Aorta (tissue), 5 donors: Measurements from ENCODE around the gene STRN4. TPM values are rescaled to one million over a fixed set of nuclear protein-coding genes. Genes with fewer than 3 reads are reported as not detected.
A peak's percentile ranks its signal among the peaks of the same experiment; 100 is the strongest.

Experiments used
- ATAC-seq: fragments of 200-7000 bp; cut with Tn5 transposase; one replicate; pipeline ENCODE4 v1.9.1; 2022; ENCODE audit warnings: moderate library complexity; ENCODE audit not compliant: low FRiP score
- DNase-seq, 2 donors: peaks; one replicate each; pipeline ENCODE4 v3.0.0-alpha.2; 2020
- H3K27ac ChIP-seq, 2 donors: one replicate each; pipeline ENCODE4 v1.5.1; 2013; ENCODE audit warnings: low read length in 2 of 2, mild to moderate bottlenecking in 2 of 2, moderate library complexity in 2 of 2, control low read depth in 1 of 2, inconsistent platforms in 1 of 2, low read depth in 1 of 2
- H3K27me3 ChIP-seq, 2 donors: one replicate each; pipeline ENCODE4 v1.6.1; 2013; ENCODE audit warnings: control low read depth in 1 of 2, low read length in 1 of 2, mild to moderate bottlenecking in 1 of 2, moderate library complexity in 1 of 2; ENCODE audit not compliant: insufficient read depth in 2 of 2, control insufficient read depth in 1 of 2
- H3K36me3 ChIP-seq, 2 donors: one replicate each; pipeline ENCODE4 v1.6.1; 2013; ENCODE audit warnings: control low read depth in 1 of 2, low read length in 1 of 2, mild to moderate bottlenecking in 1 of 2; ENCODE audit not compliant: insufficient read depth in 2 of 2, control insufficient read depth in 1 of 2
- H3K4me1 ChIP-seq, 2 donors: one replicate each; pipeline ENCODE4 v1.6.1; 2013; ENCODE audit warnings: low read length in 2 of 2, control low read depth in 1 of 2, mild to moderate bottlenecking in 1 of 2, moderate library complexity in 1 of 2; ENCODE audit not compliant: insufficient read depth in 2 of 2, control insufficient read depth in 1 of 2
- H3K4me3 ChIP-seq, 2 donors: one replicate each; pipeline ENCODE4 v1.5.1; 2013; ENCODE audit warnings: low read length in 2 of 2, control low read depth in 1 of 2, mild to moderate bottlenecking in 1 of 2
- H3K9me3 ChIP-seq: one replicate; pipeline ENCODE4 v1.6.1; 2013; ENCODE audit warnings: mild to moderate bottlenecking, low read length; ENCODE audit not compliant: control insufficient read depth
- WGBS, 2 donors: extraction: QIAGEN DNeasy Blood & Tissue Kit; methylation state at CpG; one replicate each; pipeline ENCODE4 v1.1.7; 2013; 5-methylcytosine and 5-hydroxymethylcytosine counted together
- intact Hi-C, 2 donors: fragments of 100-400 bp; cut with DNase I; formaldehyde crosslinking; loops; one replicate each; pipeline versions ENCODE4 v1.14.2 to v1.15.0; 2022
- polyA plus RNA-seq, 2 donors: library from polyadenylated mRNA; stranded (reverse); fragments of 200-250 nt; gene quantifications; one replicate each; pipeline ENCODE4 v1.2.3, GENCODE V29; 2013
- total RNA-seq, 2 donors: library from RNA; stranded (reverse); fragmentation: NEBNext Ultra II Directional; extraction: Animal tissue kit (Norgen Biotek cat#: 25700); gene quantifications; one replicate each; pipeline ENCODE4 v1.2.1, GENCODE V29; 2021
- donor health status: healthy with polysubstance abuse.
- donor health status: Bipolar disorder and iron deficiency.
- donor health status: DM: no; HTN: no; CAD: no.
- donor health status: DM: no; HTN: no; CAD: no.
- donor health status: DM: yes; HTN: yes; CAD: no.

STRN4 gene
- total and polyA plus RNA-seq, 4 donors, result 26.8 to 69.8 (median 54.5) TPM

DNA sequence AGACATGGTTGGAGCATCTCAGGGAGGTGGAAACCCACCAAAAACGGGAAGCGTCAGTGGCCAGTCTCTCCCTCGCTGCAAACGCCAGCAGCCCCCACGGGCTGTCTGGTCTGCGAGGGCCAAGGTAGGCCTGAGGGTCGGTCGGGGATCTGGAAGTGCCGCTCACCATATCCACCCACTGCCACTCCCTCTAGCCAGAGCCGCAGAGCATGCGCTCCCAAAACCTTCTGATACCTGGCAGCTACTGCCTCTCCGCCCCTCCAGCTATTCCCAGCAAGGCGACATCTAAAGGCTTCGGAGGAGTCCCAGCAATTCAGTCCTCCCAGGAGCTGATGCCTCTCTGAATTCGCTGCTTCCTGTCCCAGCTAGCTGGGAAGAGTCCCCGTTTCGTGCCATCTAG, 4.8 kb downstream of the STRN4 start:
- Histone ChIP-seq H3K27ac (no peak overlapping the region), H3K27me3 (no peaks in the 10 kb centered on the region), H3K9me3 (no peaks in the 10 kb centered on the region), H3K36me3 (no peaks in the 10 kb centered on the region), H3K4me1 (no peaks in the 10 kb centered on the region), H3K4me3 (no peak overlapping the region)
- no peak for ATAC-seq
- 82 to 86% methylated on average over 17 of the region's 17 CpGs for WGBS, 2 donors
- no peak for DNase-seq
- intact Hi-C loops, result no loop called here

DNA sequence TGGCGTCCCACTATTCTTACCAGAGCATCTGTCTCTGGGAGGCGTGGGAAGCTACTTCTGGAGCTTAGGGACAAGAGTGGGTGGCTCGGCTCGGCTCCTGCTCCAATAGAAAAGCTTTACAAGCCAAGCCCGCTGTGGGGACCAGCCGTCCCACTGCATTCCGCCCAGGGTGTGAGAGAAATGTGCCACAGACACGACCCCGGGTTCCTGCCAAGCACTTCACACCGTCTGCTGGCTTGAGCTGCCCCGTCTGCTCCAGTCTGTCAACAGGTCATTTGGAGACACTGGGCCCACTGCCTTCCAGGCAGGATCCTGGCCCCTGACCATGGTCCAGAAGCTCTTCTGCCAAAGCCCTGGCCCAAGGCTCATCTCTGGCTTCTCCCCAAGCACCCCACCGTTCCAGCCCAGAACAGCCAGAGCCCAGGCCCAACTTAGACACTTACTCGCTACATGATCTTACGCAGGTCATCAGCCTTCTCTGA, 6.9 kb downstream of the STRN4 start:
- H3K4me3 ChIP-seq, result no peak overlapping the region
- ATAC-seq (peak; percentile 61), DNase-seq (peak; percentile 60 to 81)
- H3K36me3 ChIP-seq, result no peaks in the 10 kb centered on the region
- 6 to 11% methylated on average over 14 of the region's 14 CpGs for WGBS, 2 donors
- H3K27ac ChIP-seq, result peak overlapping the region in 1 of 2 donors; percentile 45
- no peaks in the 10 kb centered on the region for H3K9me3 ChIP-seq
- no peaks in the 10 kb centered on the region for H3K27me3 ChIP-seq
- intact Hi-C loops, result no loop called here
- no peaks in the 10 kb centered on the region for H3K4me1 ChIP-seq

DNA sequence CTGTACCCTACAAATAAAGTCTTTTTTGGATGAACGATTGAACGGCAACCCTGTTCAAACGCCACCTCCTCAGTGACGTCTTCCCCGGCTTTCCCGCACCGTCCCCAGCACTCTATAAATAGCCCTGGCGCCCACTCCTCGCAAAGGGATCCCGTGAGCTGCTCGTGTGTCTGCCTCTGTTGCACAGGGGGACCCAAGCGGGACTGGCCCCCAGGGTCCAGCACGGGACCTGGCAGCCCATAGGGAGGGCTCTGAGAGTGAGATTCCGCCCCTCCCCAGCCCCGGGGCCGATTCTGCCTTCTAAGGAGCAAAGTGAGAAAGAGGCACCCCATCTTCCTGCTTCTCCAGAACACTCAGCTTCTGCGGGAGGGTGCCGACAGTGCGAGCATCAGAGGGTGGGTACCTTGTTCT, 8.5 kb downstream of the STRN4 start:
- no peak for ATAC-seq
- DNase-seq, result peak in 1 of 2 donors; percentile 71
- Histone ChIP-seq H3K4me3 (no peak overlapping the region), H3K36me3 (peaks cover 0 to under 1% of the 10 kb centered on the region in 2 donors), H3K9me3 (no peaks in the 10 kb centered on the region), H3K27ac (no peak overlapping the region), H3K27me3 (no peaks in the 10 kb centered on the region), H3K4me1 (no peaks in the 10 kb centered on the region)
- 36 to 55% methylated on average over 19 of the region's 19 CpGs for WGBS, 2 donors
- intact Hi-C loops, result no loop called here

DNA sequence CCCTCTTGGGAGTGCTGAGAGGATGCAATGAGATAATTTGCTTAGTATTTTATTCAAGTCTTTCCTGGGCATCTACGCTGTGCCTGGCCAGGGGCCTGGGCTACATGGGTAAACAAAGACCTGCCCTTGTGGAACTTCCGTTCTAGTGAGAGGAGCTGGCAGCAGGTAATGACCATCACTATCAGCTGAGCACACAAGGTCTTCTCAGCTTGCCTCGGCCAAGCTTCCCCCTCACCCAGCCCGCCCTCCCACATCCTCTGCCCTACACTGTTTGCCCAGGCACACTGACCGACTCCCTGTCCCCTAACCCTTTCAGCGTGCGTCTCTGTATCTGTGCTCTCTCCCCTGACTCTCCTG, 9.0 kb downstream of the STRN4 start:
- H3K27ac ChIP-seq, result no peak overlapping the region
- peaks cover 0 to 3% of the 10 kb centered on the region in 2 donors for H3K36me3 ChIP-seq
- no peaks in the 10 kb centered on the region for H3K9me3 ChIP-seq
- ATAC-seq, result no peak
- DNase-seq, result no peak
- H3K27me3 ChIP-seq, result no peaks in the 10 kb centered on the region
- H3K4me1 ChIP-seq, result no peaks in the 10 kb centered on the region
- 68 to 76% methylated on average over 7 of the region's 7 CpGs for WGBS, 2 donors
- intact Hi-C loops, result no loop called here
- H3K4me3 ChIP-seq, result no peak overlapping the region

DNA sequence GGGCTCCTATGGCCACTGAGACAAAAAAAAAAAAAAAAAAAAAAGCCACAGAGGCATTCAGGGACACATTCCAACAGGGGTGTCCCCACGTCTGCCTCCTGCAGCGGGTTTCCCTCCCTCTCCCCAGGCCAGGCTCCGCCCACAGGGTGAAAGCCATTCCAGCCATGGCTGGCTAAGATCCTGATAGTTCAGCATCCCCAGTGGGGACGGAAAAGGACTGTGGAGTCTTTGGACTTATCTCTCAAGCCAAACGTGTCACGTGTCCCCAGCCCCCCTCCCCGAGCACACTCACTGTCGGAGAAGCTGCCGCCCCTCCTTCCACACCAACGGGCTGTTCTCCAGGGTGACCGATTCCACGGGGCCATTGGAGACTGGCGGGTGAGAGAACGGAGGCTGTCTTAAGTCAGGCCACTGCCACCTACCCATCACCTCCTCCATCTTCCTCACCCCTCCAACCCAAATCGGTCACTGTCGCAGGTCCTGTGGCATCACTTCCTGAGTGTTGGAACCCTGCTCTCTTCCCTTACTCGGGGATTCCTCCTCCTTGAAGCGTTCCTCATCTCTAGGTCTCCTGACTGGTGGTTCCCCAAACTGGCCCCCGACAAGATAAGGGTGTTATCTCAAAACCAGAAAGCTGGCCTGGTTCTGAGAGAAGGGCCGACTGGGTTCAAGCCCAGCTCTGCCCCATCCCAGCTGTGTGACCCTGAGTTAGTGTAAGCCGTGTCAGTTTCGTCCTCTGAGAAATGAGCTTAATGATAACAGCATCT, 9.5 kb downstream of the STRN4 start:
- DNase-seq, result peak; percentile 62 to 82

DNA sequence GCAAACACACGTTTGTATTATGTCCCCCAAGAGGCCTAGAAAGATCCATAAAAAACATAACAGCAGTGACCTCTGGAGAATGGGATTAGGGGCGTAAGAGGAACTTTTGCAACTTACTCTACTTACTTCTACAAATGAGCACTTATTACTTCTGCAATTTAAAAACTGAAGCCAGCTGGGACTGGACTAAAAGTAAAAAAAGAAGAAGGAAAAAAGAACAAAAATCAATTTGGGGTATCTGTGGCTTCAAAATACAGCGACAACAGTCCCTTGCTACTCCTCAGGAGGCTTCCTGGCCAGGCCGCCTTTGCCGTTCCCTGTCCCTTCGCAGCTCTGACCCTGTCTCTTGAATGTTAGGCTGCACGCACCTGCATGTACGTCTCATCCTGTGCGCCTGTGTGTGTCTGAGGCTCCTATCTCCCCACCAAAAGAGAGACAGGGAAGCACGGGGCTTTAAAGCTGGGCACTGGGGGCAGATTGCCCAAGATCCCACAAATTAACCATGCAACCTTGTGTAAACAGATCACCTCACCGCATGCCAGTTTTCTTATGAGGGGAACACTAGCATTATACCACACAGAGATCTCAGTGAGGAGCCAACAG, 12.5 kb downstream of the STRN4 start:
- WGBS, 2 donors, result 82 to 84% methylated on average over 11 of the region's 11 CpGs
- Histone ChIP-seq H3K27ac (no peak overlapping the region), H3K27me3 (no peaks in the 10 kb centered on the region), H3K4me1 (no peaks in the 10 kb centered on the region), H3K4me3 (no peak overlapping the region), H3K9me3 (no peaks in the 10 kb centered on the region), H3K36me3 (peaks cover 0 to 10% of the 10 kb centered on the region in 2 donors)
- intact Hi-C loops, result no loop called here
- DNase-seq, result no peak
- ATAC-seq, result no peak

More for the DNA sequence above, 9.5 kb downstream of the STRN4 start:
- Histone ChIP-seq H3K4me3 (no peak overlapping the region), H3K27ac (no peak overlapping the region), H3K27me3 (no peaks in the 10 kb centered on the region), H3K9me3 (no peaks in the 10 kb centered on the region), H3K36me3 (peaks cover 0 to 3% of the 10 kb centered on the region in 2 donors), H3K4me1 (no peaks in the 10 kb centered on the region)
- peak; percentile 69 for ATAC-seq
- 46 to 51% methylated on average over 19 to 22 of the region's 22 CpGs for WGBS, 2 donors
- intact Hi-C loops, result no loop called here

DNA sequence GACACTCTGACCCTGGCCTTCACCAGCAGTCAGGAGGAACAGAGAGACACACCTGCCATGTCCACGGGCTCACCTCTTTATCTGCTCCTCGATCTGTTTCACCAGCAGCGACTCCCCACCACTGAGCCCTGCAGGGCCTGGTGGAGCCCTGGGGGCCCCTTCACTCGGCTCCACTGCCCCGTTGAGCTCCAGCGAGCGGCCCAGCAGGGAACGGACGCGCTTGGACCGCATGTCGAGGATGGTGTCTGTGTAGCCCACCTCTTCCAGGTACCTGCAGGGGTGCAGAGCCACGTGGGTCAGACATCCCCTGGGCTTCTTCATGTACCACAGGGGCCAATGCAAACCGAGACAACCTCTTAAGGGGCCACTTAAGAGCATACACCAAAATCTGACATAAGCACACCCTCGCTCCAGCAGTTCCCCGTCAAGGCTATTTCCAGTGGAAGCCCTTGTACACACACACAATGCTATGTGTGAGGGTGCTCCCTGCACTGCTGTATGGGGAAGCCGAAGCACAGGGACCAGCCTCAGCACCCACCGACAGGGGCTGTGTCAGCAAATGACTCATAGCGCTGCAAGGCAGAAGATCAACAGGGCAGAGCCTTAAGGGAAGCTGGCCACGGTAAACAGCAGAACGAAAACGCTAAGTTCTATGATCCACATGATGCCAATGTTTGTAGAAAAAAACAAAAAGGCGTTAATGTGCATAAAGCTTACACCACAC, 13.1 kb downstream of the STRN4 start:
- no peak overlapping the region for H3K27ac ChIP-seq
- intact Hi-C loops, result no loop called here
- H3K27me3 ChIP-seq, result no peaks in the 10 kb centered on the region
- no peak for ATAC-seq
- peaks cover 0 to 10% of the 10 kb centered on the region in 2 donors for H3K36me3 ChIP-seq
- 73 to 77% methylated on average over 23 of the region's 23 CpGs for WGBS, 2 donors
- H3K9me3 ChIP-seq, result no peaks in the 10 kb centered on the region
- H3K4me3 ChIP-seq, result no peak overlapping the region
- DNase-seq, result peak; percentile 78 to 88
- no peaks in the 10 kb centered on the region for H3K4me1 ChIP-seq

DNA sequence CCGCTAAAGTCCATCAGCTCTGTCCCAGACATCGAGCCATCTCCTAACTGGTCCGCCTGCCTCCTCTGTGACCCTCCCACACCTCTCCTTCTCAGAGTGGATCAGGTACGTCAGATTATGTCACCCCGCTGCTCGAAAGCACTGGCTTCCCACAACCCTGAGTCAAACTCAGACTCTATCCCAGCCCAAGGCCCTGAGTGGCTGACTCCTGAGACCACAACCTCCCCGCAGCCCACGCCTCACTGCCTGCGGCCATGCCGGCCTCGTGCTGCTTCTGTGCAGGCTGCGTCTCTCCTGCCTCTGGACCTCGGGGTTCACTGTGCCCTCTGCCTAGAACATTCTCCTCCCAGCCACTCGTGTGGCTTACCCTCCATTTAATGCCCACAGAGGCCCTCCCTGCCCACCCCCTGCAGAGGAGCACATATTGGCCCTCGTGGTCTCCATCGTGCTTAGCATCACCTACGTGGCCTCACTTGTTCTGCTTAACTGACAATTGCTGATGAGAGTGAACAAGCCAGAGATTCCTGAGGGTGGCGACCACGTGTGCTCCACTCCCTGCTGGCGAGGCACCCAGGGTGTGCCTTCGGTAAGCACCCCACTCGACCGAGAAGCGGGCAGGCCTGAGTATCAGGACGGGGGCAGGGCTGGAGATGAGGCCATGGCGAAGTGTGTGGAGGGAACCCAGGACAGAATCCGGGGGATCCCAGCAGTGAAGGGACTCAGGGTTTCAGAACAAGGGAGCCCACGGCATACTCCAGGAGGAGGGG, 13.9 kb downstream of the STRN4 start:
- no peaks in the 10 kb centered on the region for H3K4me1 ChIP-seq
- DNase-seq (no peak), ATAC-seq (no peak)
- H3K4me3 ChIP-seq, result no peak overlapping the region
- H3K27me3 ChIP-seq, result no peaks in the 10 kb centered on the region
- intact Hi-C loops, result no loop called here
- no peaks in the 10 kb centered on the region for H3K9me3 ChIP-seq
- peaks cover 0 to 10% of the 10 kb centered on the region in 2 donors for H3K36me3 ChIP-seq
- no peak overlapping the region for H3K27ac ChIP-seq
- 87 to 89% methylated on average over 28 of the region's 28 CpGs for WGBS, 2 donors
